Body of pancreas (tissue), 4 donors: Measurements from ENCODE around the gene HTR2C. TPM values are rescaled to one million over a fixed set of nuclear protein-coding genes. Genes with fewer than 3 reads are reported as not detected.

Experiments
- ATAC-seq: fragments of 150-250 bp; one replicate; pipeline ENCODE4 v1.9.1; 2016
- DNase-seq, 4 donors: peaks; one replicate each; pipeline ENCODE4 v3.0.0-alpha.2; 2019
- H3K27ac ChIP-seq, 4 donors: fragments of 200-600 bp; sonication (generic); 1 replicate in 3 of 4; 2 replicates in 1 of 4; pipeline versions ENCODE4 v1.5.1 to v1.6.1; 2016 to 2019; ENCODE audit warnings: mild to moderate bottlenecking in 1 of 4, mixed read lengths in 1 of 4, moderate library complexity in 1 of 4
- H3K27me3 ChIP-seq, 2 donors: fragments of 200-600 bp; sonication (generic); one replicate each; pipeline ENCODE4 v1.6.0; 2016; ENCODE audit warnings: mild to moderate bottlenecking in 1 of 2
- H3K36me3 ChIP-seq, 2 donors: fragments of 200-600 bp; sonication (generic); replicated peaks in 1 of 2; 2 replicates each; pipeline ENCODE4 v1.5.1; 2016; ENCODE audit warnings: low read depth in 2 of 2; ENCODE audit not compliant: insufficient read depth in 1 of 2
- H3K4me1 ChIP-seq: fragments of 200-600 bp; sonication (generic); one replicate; pipeline ENCODE4 v1.6.0; 2016
- H3K4me3 ChIP-seq, 2 donors: fragments of 200-600 bp; sonication (generic); 1 replicate in 1 of 2; 2 replicates in 1 of 2; pipeline ENCODE4 v1.5.1; 2016 to 2019
- H3K9me3 ChIP-seq, 3 donors: fragments of 200-600 bp; sonication (generic); 1 replicate in 2 of 3; 2 replicates in 1 of 3; pipeline ENCODE4 v1.5.1; 2016
- POLR2A ChIP-seq, 3 donors: fragments of 450-650 bp; IDR thresholded peaks; one replicate each; pipeline ENCODE4 v1.6.1; 2016; ENCODE audit warnings: antibody characterized with exemption in 3 of 3, mild to moderate bottlenecking in 2 of 3
- WGBS, 2 donors: methylation state at CpG; one replicate each; pipeline ENCODE4 v1.1.5; 2017; 5-methylcytosine and 5-hydroxymethylcytosine counted together
- intact Hi-C: fragments of 100-400 bp; cut with DNase I; formaldehyde crosslinking; loops from one replicate; pipeline ENCODE4 v1.15.1; 2023
- total RNA-seq, 2 donors: library from RNA; depleted of rRNA; stranded (reverse); fragments of >200 nt; gene quantifications; one replicate each; pipeline ENCODE4 v1.1.0, GENCODE V29; 2016
- TF ChIP-seq, protein P1 (sequence below), 7 experiments: fragments of 450-650 bp in 4 of 7; fragments of 200-600 bp in 3 of 7; sonication (generic) in 3 of 7; IDR thresholded peaks; one replicate each; pipeline ENCODE4 v1.5.1; 2016 to 2019; ENCODE audit warnings: antibody characterized with exemption in 7 of 7

Gene HTR2C
- total RNA-seq, 2 donors from 2014 or later = not detected

GRCh38 chrX:114582698-114583395 is 1.0 kb upstream of the HTR2C start:
- Histone ChIP-seq H3K27me3 (no peaks in the 10 kb centered on the region), H3K9me3 (no peaks in the 10 kb centered on the region), H3K4me3 (no peak overlapping the region), H3K36me3 (no peaks in the 10 kb centered on the region), H3K27ac (no peak overlapping the region), H3K4me1 (no peaks in the 10 kb centered on the region)
- 0 to 6% methylated on average over 7 to 24 of the region's 36 CpGs for WGBS, 2 donors
- no peak for ATAC-seq
- no peak for DNase-seq
- no peak for TF ChIP-seq POLR2A (IDR thresholded peaks at IDR 0.05)
- TF ChIP-seq, protein P1, sequence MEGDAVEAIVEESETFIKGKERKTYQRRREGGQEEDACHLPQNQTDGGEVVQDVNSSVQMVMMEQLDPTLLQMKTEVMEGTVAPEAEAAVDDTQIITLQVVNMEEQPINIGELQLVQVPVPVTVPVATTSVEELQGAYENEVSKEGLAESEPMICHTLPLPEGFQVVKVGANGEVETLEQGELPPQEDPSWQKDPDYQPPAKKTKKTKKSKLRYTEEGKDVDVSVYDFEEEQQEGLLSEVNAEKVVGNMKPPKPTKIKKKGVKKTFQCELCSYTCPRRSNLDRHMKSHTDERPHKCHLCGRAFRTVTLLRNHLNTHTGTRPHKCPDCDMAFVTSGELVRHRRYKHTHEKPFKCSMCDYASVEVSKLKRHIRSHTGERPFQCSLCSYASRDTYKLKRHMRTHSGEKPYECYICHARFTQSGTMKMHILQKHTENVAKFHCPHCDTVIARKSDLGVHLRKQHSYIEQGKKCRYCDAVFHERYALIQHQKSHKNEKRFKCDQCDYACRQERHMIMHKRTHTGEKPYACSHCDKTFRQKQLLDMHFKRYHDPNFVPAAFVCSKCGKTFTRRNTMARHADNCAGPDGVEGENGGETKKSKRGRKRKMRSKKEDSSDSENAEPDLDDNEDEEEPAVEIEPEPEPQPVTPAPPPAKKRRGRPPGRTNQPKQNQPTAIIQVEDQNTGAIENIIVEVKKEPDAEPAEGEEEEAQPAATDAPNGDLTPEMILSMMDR (IDR thresholded peaks at IDR 0.05) = no peak
- intact Hi-C loops = no loop called here

DNA sequence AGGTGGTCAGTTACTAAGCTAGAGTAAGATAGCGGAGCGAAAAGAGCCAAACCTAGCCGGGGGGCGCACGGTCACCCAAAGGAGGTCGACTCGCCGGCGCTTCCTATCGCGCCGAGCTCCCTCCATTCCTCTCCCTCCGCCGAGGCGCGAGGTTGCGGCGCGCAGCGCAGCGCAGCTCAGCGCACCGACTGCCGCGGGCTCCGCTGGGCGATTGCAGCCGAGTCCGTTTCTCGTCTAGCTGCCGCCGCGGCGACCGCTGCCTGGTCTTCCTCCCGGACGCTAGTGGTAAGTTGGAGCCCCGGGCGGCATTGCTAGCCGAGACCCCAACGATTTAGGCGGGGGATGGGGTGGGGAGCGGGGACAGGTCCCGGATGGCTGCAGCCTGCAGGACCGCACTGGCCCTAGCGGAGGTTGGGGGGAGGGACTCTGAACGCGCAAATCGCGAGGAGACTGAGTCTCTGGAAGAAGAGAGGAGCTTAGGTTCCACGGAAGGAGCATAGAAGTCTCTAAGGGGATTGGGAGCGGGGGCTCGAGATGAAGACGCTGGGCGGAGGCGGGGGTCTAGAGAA is 573 bp downstream of the HTR2C start:
- Histone ChIP-seq H3K9me3 (no peaks in the 10 kb centered on the region), H3K27ac (no peak overlapping the region), H3K36me3 (no peaks in the 10 kb centered on the region), H3K4me3 (no peak overlapping the region), H3K27me3 (no peaks in the 10 kb centered on the region), H3K4me1 (no peaks in the 10 kb centered on the region)
- DNase-seq = no peak
- ATAC-seq = no peak
- 1 to 2% methylated on average over 11 to 14 of the region's 56 CpGs for WGBS, 2 donors
- intact Hi-C loops = no loop called here
- TF ChIP-seq, protein P1 (IDR thresholded peaks at IDR 0.05) = no peak
- no peak for TF ChIP-seq POLR2A (IDR thresholded peaks at IDR 0.05)

- Histone ChIP-seq H3K4me3 (no peak overlapping the region), H3K4me1 (no peaks in the 10 kb centered on the region), H3K9me3 (no peaks in the 10 kb centered on the region), H3K36me3 (no peaks in the 10 kb centered on the region), H3K27me3 (no peaks in the 10 kb centered on the region), H3K27ac (no peak overlapping the region)
- intact Hi-C loops = no loop called here
- DNase-seq = no peak
- WGBS, 2 donors = 1 to 2% methylated on average over 18 to 27 of the region's 27 CpGs
- ATAC-seq = no peak
- TF ChIP-seq, protein P1 (IDR thresholded peaks at IDR 0.05) = no peak
- no peak for TF ChIP-seq POLR2A (IDR thresholded peaks at IDR 0.05)
Measured at GRCh38 chrX:114584983-114585842, 1.3 kb downstream of the HTR2C start.

- TF ChIP-seq, protein P1 (IDR thresholded peaks at IDR 0.05) = no peak
- no peak for TF ChIP-seq POLR2A (IDR thresholded peaks at IDR 0.05)
- Histone ChIP-seq H3K36me3 (no peaks in the 10 kb centered on the region), H3K4me1 (no peaks in the 10 kb centered on the region), H3K27ac (no peak overlapping the region), H3K4me3 (no peak overlapping the region), H3K9me3 (no peaks in the 10 kb centered on the region), H3K27me3 (no peaks in the 10 kb centered on the region)
- DNase-seq (no peak), ATAC-seq (no peak)
- intact Hi-C loops = no loop called here
- 53 to 76% methylated on average over 1 of the region's 1 CpG for WGBS, 2 donors
Measured at GRCh38 chrX:114591121-114591520, 7.2 kb downstream of the HTR2C start.
